ENCODE results near the gene DUS4L. TPM values are rescaled to one million over a fixed set of nuclear protein-coding genes. Genes with fewer than 3 reads are reported as not detected.

Gene DUS4L
- total RNA-seq, 4 donors from 2014 or later = 3.5 to 9.0 (median 4.8) TPM

GRCh38 chr7:107538001-107538400 lies 25.8 kb upstream of the DUS4L start:
- TF ChIP-seq CTCF (IDR thresholded peaks at IDR 0.05) = no peak
- ATAC-seq (ENCODE audit: low FRiP score) (no peak), DNase-seq (ENCODE audit: low spot score) (no peak)

- DNase-seq (ENCODE audit: low spot score) (no peak), ATAC-seq (ENCODE audit: low FRiP score) (no peak)
- TF ChIP-seq CTCF (IDR thresholded peaks at IDR 0.05) = no peak
These were observed 20.3 kb upstream of the DUS4L start for GRCh38 chr7:107543338-107543993.

DNA sequence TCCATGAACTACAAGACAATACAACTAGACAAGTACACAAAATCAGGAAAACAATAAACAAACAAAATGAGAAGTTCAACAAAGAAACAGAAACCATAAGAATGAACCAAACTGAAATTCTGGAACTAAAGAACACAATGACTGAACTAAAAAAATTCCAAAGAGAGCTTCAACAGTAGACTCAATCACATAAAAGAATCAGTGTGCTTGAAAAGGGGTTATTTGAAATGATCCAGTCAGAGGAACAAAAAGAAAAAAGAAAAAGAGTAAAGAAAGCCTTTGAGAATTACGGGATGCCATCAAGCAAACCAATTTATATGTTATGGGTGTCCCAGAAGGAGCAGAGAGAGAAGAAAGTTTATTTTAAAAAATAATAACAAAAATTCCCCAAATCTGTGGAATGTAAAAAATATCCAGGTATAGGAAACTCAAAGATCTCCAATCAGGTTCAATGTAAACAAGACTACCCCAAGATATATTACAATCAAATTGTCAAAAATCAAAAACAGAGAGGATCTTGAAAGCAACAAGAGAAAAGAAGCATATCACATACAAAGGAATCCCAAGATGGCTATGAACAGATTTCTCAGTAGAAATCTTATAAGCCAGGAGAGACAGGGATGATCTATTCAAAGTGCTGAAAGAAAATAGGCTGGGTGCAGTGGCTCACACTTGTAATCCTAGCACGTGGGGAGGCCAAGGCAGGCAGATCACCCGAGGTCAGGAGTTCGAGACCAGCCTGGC lies 18.8 kb upstream of the DUS4L start:
- no peak for TF ChIP-seq CTCF (IDR thresholded peaks at IDR 0.05)
- DNase-seq (ENCODE audit: low spot score) (no peak), ATAC-seq (ENCODE audit: low FRiP score) (no peak)

DNA sequence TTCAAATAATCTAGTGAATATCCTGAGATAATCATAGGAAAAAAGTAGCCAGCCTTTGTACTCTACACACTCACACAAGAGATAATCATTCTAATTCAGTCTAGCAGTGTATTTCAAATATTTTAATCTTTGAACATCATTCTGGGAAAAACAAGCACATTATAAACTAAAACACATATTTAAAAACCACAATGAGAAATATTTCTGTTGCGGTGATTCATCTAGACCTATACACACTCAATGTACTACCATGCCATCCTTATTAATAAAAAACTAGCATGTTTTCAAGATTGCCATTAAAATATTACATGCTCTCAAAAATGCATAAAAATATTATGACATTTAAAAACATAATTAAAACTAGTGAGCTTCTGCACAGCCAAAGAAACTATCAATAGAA lies 11.8 kb upstream of the DUS4L start:
- no peak for TF ChIP-seq CTCF (IDR thresholded peaks at IDR 0.05)
- ATAC-seq (ENCODE audit: low FRiP score) (no peak), DNase-seq (ENCODE audit: low spot score) (no peak)

DNA sequence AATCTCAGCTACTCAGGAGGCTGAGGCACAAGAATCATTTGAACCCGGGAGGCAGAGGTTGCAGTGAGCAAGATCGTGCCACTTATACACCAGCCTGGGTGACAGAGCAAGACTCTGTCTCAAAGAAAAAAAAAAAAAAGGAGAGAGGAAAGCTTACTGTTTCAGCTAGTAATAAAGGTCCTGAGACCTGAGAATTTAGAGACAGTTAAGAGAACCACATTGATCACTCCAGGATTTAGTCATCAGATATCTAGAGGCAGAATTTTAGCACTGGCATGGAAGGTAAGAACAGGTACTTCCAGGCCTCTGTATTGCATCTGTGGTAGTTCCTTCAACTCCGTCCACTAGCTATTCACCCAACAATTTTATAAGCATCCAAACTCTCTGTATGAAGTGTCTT lies 7.9 kb upstream of the DUS4L start:
- ATAC-seq (ENCODE audit: low FRiP score) = no peak
- DNase-seq (ENCODE audit: low spot score) = no peak
- no peak for TF ChIP-seq CTCF (IDR thresholded peaks at IDR 0.05)

- DNase-seq (ENCODE audit: low spot score) (no peak), ATAC-seq (ENCODE audit: low FRiP score) (no peak)
- TF ChIP-seq CTCF (IDR thresholded peaks at IDR 0.05) = no peak
These were observed 3.9 kb upstream of the DUS4L start for GRCh38 chr7:107559864-107560263.

All from omental fat pad (tissue), 4 donors.